GM19438 (cell line): ENCODE results near the gene SKA3.
"Not testable (repeated sequence)": the region's sequence is repeated elsewhere in the genome, so short reads cannot be mapped to it uniquely, and the experiment has no call there.

Experiments
- ATAC-seq: cut with Tn5 transposase; IDR thresholded peaks from one replicate; pipeline ENCODE4 v1.9.1; 2021; ENCODE audit warnings: low read depth; ENCODE audit not compliant: unreplicated experiment

SKA3 gene

DNA sequence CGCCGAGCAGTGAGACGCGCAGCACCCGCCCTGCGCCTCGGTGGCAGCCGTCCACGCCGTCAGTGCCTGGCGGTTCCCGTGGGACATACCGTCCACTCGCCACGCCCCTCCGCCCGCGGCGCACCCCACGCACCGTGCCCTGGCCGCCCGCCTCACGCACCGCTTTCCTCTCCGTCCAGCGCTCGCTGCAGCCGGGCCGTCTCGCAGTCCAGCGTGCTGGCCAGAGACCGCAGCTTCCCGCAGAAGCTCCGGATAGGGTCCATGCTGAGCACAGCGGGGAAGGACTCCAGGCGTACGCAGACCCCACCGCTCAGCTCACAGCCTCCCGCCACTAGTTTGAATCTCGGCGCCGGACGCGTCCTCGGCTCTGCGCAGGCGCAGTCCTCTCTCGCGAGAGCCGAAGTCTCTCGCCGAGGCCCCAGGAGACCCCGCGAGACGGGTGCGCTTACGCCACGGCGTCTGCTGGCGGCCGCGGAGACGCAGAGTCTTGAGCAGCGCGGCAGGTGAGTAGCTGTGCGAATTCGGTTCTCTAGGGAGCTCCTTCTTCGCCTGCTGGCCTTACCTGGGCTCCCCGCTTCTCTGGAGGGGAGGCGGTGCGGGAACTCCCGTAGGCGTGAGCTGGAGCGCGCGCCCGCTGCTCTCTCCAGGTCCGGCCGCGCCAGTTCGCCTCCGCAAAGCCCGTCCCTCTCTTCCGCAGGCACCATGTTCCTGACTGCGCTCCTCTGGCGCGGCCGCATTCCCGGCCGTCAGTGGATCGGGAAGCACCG is at the start of gene SKA3, which contains the start of gene MRPL57:
Gene SKA3 (minus strand): TSS at position 338 of the 767 bp plus-strand sequence. CDS start 75 bp downstream, at position 263.
Gene MRPL57 (plus strand): TSS at position 444 of the 767 bp plus-strand sequence. CDS start 259 bp downstream, at position 703.
- ATAC-seq: peak; percentile 84

DNA sequence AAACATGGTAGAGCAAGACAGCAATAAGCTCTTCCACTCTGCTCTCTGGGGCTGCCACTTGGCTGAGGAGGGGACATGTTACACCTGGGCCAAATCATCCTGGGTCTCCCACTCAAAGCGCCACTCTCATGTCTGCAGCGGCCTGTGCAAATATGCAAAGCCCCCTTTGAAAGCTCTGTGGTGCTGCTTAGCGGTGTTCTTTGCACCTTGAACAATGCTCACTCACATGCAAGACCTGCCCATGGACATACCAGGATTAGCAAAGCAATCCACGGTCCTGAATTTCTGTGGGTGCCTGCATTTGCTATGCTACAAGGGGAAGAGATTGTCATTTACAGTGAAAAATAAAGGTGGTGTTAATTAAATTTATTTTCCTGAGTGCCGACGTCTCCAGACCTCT is 48.7 kb upstream of the SKA3 start:
- ATAC-seq: no peak

DNA sequence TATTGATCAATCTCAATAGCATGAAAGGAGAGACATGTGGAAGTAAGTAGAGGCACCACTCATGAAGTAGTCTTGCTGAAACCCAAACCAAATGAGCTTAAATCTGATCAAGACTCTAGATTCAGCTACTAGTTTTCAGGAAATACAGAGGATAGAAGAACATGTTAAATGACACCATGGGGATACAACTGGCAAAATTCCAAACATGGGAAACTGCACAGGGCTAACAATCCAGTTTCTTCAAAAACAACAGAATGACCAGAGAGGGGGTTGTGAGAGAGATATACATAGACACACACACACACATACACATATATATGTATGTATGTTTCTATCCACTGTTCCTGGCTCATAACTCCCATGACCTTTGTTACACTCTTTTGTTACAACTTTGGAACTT is 44.9 kb upstream of the SKA3 start:
- no peak for ATAC-seq

DNA sequence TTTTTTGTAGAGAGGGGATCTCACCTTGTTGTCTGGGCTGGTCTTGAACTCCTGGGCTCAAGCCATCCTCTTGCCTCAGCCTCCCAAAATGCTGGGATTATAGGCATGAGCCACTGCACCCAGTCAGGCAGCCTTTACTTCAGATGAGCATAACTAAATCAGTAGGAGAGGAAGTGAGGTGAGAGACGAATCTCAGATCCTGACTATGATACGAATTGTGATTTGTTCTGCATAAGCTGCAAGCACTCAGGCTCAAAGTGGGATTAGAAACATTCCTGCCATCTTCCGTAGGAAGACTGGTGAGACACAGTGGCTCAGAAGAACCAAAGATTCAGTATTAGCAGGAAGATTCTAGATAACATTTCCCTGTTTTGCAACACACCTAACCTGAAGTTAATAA is 43.4 kb upstream of the SKA3 start:
- not testable (repeated sequence) for ATAC-seq

DNA sequence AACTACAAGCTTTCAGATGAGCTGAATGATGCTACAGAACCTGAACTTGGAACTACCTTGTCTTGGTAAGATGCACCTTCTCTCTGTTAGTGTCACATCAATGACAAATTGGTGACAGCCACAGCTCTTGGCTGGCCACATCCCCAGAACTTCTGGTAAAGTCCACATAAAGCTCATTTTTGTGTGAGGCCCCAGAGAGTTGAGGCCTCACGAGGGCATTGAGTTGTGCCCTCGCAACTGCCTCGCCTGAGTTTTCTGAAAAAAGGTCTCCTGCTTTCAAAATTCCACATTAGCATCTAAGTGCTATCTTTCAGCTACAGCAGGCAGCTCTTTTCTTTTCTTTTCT is 42.7 kb upstream of the SKA3 start:
- ATAC-seq: peak; percentile 49

DNA sequence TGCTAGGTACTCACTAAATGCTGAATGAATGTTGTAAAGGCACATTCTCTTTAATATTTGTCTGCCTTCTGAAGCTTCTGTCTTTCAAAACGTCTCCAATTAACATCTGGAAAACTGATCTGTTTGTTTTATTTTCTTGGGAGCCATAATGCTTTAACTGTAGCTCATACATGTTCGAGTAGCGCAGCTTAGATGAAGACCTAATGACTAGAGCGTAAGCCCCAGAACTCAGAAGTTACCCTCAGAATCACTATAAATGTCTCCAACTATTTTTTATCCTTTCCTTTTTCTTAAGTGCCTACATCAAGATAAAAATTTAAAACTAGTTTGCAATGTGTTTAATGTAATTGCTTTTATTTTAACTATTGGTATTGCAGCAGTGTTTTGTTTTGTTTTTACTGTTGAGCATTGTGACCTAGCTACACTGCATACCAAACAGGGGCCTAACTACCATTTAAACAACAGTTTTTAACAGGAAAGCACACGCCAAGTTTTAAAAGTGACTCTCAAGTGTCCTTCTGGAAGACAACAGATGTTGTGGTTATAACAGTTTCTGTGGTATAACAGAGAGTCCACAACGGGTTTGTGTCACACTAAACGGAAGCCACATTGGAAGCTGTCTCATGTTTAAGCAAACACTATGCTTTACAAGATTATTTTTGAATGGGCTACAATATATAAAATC is 42.1 kb upstream of the SKA3 start:
- peak; percentile 96 for ATAC-seq

DNA sequence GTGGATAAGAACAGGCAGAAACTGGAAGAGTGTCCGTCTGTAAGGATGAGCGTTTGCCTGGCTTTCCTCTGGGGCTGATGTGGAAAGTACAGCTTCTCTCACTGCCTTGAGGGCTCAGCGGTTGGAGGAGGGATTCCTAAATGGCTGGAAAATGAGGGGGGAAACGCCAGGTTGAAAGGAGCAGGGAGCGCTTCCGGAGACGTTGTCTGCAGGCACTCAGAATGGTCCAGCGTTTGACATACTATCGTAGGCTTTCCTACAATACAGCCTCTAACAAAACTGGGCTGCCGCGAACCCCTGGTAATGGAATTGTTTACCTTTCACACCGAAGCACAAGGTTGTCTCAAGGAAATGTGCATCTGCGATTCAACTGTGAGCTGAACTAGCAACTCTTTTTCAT is 40.0 kb upstream of the SKA3 start:
- no peak for ATAC-seq

DNA sequence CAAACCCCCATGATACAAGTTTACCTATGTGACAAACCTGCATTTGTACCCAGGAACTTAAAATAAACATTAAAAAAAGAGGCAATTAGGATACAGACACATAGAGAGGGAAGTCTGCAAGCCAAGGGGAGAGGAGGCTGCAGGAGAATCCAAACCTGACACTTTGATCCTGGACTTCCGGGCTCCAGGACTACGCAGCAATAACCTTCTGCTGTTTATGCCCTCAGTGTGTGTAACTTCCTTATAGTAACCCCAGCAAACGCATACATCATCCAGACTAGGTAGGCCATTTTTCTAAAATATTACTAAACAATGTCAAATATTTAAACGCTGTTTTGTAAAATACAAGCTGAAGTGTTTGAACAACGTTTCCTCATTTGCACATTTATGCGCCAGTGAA is 39.1 kb upstream of the SKA3 start:
- ATAC-seq: not testable (repeated sequence)

DNA sequence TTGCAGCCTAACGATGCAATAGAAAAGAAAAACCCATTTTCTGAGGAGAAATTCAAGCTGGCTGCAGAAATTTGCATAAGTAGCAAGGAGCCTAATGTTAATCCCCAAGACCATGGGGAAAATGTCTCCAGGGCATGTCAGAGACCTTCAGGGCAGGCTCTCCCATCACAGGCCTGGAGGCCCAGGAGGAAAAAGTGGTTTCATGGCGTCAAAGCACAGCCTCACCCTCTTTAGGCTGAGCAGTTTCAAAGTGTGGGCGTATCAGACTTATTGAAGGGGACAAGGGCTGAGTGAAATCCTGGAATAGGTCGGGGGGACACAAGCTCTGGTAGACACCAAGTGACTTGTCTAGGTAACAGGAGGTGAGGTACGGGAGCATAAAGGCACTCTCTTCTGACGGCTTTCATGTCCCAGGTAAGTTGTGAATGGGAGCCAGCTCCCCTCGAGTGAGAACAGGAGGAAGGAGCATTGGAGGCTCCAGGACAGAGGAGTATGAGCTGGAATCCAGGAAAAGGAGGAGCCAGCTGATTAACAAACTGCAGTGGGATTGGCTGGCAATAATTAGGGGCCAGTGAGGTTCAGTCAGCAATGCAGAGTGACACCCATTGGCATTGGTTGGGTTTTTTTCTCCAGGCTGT is 35.9 kb upstream of the SKA3 start:
- ATAC-seq: no peak

DNA sequence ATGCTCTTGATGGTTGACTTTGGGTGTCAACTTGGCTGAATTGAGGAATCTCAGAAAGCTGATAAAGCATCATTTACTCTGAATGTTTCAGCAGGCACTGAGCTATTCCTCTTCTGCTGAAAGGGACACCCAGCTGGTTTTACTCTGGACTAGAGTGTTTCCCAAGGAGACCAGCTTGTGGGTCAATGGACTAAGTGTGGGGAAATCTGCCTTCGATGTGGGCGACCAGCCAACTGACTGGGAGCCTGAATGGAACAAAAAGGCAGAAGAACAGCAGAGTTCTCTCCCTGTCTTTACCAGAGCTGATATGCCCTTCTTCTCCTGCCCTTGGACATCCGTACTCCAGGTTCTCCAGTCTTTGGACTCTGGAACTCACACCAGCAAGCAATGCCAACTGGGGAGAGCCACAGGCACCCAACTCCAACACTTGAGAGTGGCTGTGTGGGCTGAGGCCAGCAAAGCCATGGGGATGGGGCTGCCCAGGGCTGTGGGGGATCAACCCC is 32.4 kb upstream of the SKA3 start:
- ATAC-seq: no peak

DNA sequence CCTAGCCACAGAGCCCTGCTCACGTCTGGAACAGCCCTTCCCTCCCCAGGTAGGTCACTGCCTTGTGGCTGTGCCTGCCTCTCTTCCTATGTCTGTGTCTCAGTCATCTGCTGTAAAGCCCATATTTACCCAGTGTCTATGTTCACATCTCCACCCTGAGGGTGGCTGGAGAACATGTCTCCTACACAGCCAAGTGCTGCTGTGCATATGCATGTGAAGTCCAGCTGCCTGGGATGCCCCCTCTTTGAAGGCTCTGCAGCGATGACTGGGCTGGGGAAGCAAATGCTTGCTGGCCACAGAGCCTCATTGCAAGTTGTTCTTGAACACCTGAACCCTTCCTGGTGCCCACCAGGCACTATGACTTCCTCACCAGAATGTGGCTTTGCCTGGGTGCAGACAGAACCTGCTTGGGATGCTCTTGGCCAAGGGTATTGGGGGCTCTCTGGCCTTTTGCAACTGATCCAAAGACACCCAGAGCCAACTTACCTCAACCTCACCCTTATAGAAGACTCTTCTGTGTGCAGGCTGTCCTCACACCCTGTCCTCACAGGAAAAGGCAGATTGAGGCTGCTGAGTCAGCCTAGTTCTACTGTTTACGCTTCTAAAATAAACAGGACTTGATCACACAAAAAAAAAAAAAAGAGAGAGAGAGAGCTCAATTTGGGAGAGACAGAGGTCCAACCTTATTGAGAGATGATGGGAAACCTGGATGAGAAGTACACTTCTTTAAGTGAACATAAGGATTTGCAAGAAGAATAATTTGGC is 26.6 kb upstream of the SKA3 start:
- ATAC-seq: no peak

DNA sequence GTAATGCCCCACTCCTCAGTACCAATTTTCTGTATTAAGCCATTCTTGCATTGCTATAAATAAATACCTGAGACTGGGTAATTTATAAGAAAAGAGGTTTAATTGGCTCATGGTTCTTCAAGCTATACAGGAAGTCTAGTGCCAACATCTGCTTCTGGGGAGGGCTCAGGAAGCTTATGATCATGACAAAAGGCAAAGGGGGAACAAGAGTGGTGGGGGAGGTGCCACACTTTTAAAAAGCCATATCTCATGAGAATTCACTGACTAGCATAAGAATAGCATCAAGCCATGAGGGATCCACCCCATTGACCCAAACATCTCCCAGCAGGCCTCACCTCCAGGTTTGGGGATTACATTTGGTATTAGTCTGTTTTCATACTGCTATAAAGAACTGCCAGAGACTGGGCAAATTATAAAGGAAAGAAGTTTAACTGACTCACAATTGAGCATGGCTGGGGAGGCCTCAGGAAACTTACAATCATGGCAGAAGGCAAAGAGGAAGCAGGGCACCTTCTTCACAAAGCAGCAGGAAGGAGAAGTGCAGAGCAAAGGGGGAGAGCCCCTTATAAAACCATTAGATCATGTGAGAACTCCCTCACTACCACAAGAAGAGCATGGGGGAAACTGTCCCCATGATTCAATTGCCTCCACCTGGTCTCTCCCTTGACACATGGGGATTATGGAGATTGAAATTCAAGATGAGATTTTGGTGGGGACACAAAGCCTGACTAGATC is 25.3 kb upstream of the SKA3 start:
- not testable (repeated sequence) for ATAC-seq

DNA sequence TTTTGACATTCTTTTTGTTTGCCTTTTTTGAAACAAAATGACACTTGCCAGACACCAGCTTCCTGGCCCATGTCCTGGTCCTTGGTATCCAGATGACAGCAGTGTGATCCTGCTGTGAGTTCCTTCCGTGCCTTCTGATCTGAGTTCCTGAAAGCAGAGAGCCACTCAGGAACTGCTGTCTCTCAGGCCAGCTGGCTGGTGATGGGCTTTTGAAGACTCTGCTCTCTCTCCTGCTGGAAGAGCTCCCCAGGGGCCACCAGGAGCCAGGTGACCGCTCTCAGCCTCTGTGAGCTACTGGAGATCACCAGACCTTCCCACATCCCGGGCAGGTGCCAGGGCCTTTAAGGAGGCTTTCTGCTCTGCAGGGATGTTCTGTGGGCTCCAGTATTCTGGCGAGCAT is 22.0 kb upstream of the SKA3 start:
- ATAC-seq: not testable (repeated sequence)

DNA sequence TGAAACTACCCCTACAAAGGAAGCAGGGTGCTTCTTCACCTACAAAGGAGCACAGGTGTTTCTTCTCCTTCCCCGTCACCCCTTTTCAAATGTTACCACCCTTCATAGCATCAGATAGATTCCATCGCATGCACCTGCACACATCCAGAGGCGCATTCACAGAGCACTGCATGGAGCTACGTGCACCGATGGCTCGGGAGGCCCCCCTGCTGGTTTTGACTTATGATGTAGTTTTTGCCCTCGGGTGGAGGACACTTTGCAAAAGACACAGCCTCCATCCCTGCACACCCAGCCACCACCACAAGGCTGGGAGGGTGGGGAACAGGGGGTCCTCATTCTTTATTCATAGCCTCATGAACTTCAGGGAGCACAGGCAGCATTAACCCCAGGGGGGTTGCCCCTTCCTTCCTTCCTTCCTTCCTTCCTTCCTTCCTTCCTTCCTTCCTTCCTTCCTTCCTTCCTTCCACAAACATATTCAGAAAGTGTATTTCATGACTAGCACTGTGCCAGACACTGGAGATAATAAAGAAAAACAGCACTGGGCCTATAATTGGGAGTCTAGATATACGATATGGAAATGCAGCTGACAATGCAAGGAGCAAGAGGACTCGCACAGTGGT is 21.4 kb upstream of the SKA3 start:
- ATAC-seq: not testable (repeated sequence)

DNA sequence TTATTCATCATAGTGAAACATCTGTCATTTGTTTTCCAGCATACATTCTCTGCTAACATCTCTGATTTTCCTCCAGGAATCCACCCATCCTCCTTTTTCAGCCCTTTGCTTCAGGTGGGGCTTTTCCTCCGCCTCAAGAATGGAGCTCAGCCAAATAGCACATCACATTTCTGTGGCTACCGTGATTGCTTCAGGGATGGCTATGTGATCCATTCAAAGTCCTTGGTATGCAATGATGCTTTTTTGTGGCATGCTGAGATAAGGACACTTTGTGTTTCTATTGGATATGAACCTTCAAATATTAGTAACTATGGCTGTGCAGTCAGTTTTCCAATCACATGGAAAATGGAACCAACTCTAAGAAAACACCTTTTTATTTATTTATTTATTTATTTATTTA is 18.4 kb upstream of the SKA3 start:
- ATAC-seq: not testable (repeated sequence)

DNA sequence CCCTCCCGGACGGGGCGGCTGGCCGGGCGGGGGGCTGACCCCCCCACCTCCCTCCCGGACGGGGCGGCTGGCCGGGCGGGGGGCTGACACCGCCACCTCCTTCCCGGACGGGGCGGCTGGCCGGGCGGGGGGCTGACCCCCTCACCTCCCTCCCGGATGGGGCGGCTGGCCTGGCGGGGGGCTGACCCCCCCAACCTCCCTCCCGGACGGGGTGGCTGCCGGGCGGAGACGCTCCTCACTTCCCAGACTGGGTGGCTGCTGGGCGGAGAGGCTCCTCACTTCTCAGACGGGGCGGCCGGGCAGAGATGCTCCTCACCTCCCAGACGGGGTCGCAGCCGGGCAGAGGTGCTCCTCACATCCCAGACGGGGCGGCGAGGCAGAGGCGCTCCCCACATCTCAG is 10.1 kb upstream of the SKA3 start:
- ATAC-seq: not testable (repeated sequence)

DNA sequence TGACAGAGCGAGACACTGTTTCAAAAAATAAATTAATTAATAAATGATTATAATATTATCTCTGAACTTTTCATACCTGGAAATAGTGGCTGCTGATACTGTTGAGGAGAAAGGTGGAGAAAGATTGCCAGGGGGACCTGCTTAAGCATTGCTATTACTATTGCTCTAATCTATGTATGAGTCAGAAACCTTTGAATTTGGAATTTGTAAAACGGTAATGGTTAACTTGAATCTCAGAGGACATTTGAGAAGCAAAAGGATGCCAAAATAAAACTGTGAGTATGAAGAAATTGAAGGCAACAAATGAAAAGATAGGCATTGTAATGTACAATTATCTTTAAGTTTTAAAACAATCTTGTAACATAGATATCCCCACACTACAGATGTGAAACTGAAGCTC is 5.3 kb upstream of the SKA3 start:
- no peak for ATAC-seq

DNA sequence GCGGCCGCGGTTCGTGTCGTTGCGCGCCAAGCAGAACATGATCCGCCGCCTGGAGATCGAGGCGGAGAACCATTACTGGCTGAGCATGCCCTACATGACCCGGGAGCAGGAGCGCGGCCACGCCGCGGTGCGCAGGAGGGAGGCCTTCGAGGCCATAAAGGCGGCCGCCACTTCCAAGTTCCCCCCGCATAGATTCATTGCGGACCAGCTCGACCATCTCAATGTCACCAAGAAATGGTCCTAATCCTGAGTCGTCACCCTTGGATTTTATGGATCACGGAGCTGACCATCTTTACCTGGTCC is 581 bp upstream of the SKA3 start:
- peak; percentile 18 for ATAC-seq

DNA sequence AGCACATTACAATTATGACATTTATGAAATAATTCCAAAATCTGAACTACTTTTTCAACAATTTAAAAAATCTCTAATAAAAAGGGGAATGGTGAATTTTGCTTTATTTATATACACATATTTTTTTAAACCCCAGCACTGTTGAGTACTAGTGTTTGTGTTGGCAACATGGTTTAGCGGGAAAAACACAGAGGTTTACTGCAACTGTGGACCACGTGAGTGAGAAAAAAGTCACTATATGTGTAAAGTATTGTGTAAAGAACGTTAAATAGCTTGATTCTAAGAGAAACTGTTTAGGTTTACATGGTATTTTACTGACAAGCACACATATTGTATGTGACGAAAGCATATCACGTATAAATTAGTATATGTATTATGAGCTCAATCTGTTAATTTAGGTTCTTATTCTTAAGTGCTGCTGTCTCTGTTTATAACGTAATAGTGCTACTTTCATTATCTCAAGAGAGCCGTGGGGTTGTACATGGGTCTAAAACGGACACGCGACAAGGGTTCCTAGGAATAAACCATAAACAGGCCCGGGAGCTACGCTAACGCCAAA is 617 bp downstream of the SKA3 start:
- no peak for ATAC-seq
